Brain pericyte (primary cell): ENCODE results near the gene SMPD2.
"Not testable (repeated sequence)": the region's sequence is repeated elsewhere in the genome, so short reads cannot be mapped to it uniquely, and the experiment has no call there.

ENCODE experiments used
- DNase-seq: peaks from one replicate; pipeline ENCODE4 v3.0.0-alpha.2; 2012; ENCODE audit warnings: low read depth, low spot score

SMPD2 gene

DNA sequence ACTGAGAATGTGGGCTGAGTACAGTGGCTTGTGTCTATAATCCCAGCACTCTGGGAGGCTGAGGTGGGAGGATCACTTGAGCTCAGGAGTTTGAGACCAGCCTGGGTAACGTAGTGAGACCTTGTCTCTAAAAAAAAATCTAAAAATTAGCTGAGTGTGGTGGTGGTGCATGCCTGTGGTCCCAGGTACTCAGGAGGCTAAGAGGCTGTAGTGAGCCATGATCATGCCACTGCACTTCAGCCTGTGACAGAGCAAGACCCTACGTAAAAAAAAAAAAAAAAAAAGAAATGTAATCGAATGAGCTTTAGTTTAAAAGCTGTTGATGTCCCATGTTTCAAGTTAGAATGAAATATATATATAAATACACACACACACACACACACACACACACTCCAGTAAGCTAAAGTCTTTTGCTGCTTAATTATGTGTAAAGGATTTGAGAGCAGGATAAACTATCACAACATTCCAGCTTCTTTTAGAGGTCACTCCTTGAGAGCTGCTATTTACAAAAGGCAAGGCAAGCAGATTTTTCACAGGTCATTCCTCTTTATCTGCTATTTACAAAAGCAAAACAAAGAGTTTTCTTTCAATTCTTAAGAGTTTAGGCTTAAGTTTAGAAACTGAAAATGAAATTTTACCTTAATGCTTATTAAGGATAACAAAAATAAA, 19.8 kb downstream of the SMPD2 start:
- DNase-seq = no peak

DNA sequence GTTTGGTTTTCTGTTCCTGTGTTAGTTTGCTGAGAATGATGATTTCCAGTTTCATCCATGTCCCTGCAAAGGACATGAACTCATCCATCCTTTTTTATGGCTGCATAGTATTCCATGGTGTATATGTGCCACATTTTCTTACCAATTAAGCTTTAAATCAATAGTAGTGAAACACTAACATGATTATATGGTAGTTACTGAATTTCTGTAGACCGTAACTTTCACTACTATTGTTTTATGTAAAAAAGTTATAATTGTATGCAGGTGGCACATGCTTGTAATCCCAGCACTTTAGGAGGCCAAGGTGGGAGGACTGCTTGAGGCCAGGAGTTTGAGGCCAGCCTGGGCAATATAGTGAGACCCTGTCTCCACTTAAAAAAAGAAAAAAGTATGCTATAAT, 20.7 kb downstream of the SMPD2 start:
- DNase-seq = not testable (repeated sequence)

DNA sequence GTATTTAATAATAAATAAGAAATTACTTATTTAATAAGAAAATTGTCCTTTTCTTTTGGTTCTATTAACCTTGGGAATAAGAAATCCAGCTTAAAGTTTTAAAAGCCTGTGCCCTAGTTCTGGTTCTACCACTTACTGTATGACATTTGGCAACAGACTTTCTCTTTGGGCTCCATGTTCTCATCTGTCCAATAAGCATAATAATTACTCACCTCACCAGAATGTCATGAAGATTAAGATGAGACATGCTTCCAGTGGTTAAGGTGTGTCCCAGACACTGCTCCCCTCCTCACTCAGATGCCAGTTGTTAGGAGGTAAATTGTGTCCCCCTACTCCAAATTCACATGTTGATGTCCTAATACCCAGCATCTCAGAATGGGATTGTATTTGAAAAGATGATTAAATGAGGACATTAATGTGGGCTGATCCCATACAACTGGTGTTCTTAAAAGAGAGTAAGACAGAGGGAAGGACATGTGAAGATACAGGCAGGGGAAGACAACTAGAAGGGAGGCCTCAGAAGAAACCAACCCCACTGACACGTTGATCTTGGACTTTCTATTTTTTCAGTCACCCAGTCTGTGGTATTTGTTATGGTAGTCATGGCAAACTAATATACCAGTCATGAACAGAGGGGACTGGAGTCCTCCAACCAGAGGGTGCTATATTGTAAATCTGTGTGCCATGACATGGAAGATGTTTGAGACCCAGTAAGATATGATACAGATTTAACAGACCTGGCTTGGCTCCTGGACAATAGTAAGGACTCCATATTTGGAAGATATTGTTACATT, 21.4 kb downstream of the SMPD2 start:
- no peak for DNase-seq

DNA sequence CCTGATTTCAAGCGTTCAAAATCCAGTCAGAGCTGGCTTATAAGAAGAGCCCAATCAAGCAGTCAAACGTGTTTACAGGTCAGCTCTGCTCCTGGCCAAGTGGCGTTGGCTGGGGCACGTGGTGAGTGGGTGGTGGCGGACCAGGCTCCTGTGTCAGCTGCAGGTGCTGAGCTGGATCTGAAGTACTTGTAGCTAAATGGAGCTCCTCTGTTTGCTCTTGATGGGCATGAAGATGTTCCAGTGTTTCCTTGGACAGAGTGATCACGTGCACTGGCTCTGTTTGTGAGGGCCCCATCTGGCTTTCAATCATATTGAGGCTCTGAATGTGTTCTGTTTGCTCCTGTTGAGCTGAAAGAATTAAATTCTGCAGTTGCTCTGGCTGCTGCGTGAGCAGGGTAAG, 25.2 kb downstream of the SMPD2 start:
- DNase-seq = no peak

DNA sequence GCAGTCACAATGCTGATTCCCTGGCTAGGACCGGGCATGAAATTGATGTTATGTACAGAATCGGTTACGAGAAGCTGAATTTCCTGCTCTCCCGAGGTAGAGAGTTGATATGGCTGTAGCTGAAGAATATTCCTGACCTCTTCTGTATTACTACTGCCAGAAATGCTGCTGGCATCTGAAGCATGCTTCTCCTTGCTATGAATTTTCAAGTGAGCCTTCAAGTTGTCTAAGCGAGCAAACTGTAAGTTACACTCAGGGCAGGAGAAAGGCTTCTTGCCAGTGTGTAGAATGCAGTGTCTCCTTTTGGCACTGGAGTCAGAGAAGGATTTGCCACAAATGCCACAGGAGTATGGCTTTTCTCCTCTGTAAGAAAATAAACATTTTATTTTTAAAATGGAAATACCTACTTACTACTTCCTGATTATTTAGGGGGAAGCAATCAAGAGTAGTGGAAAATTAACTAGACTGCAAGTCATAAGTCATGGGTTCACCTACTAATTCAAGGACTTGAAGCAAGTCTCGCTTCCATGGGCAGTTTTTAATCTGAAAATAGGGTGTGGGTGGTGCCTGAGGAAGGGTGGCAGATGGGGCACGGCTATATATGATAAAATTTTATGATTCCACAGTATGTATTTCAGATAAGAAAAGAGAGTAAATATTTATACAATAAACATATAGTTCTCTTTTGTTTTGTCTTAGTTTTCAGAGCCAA, 25.8 kb downstream of the SMPD2 start:
- no peak for DNase-seq

DNA sequence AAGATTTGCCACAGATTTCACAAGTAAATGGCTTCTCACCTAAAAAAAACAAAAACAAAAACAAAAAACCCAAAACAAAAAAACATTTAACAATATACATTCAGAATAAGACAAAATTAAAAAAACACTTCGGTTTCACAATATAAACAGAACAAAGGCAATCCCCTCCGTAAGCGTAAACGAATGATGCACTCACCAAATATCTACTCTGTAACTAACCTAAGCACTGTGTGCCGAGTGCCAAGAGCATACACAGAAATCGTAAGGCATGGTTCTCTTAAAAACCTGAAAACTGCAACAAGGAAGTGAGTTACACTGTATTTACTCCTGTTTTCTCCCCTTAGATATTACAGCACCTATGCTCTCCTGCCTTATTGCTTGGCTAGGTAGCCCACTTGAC, 27.2 kb downstream of the SMPD2 start:
- no peak for DNase-seq

DNA sequence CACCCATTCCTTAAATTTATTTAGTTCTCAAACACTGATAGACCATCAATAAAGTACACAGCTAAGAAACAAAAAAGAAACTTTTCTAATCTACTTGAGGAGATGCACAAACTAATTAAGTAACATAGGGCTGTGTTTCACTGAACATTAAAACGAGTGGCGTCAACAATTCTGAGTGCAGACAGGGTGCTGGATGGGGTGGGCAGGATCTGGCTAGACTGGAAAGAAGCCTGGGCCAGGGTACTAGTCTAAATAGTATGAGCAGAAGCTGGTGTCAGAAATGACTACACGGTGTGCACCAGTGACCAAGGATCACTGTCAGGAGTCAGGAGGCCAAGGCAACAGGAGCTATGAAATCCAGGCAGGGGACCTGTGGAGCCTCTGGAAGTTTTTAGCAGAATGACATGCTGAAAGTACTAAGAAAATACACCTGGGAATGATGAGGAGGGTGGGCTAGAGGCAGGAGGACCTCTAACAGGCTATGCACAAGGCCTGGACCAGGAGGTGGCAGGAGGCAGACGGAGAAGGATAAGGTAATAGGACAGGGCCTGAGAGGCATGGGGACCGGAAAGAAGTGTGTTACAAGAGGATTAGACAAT, 29.2 kb downstream of the SMPD2 start:
- DNase-seq = no peak

DNA sequence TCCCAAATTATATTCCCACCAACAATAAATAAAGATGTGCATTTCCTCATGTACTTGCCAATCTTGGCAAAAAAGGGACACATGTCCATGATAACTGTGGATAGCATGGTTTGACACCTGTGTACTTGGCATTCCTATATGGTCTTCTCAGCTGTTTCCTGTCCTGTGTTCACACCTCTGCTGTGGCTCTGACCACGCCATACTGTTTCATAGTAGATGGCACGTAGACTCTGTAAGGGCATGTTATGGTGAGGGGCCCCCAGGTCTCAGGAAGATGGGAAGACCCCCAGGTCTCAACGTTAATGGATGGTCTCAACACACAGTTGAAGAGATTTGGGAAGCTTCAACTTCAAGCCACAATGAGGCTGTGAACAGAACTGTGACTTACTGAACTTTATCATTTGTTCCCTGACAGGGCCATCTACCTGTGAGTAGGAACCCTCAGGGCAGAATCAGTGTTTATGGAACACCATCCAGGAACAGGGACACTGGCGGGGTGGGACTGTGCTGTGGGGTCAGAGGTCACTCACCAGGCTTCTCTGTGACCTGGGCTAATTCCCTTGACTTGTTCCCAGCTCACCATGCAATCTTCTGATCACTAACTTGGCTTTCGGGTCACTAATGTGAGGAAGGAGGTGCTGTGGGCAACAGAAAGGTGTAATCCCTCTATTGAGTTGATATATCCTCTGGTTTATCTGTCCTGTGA, 30.7 kb downstream of the SMPD2 start:
- no peak for DNase-seq

DNA sequence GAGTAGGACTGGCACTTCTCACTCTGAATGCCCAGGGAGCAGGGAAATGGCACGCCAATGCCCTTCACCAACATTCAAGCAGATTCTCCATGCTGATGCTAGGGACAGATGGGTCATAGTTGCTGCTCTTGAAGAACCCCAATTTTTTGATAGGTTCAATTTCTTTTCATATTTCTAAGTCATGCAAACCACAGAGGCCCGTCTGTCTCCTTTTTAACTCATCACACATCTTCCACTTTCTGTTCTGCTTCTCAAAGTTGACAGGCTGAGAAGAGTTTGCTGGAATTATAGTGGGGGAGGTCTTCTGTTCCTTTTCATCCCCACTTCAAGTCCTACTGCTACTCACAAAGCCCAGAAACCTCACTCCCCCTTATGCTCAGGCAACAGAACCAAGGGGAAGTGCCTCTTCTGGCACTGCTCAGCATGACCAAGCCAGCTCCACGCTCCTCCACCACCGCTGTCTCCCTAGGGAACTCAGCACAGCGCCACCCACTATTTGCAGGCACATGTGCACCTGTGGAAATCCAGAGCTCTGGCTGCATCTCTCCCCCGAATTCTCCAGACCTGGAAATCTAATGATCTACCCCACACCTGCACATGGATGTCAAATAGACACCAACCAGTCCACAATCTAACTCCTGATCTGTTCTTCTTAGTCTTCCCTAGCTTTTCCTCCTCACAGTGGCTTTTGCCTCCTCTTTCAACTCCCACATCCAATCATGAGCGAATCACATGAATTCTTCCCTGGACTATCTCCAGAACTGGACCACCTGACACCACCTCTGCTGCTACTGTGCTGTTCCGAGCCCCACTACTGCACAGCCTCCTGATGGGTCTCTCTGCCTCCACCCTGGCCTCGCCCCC, 31.8 kb downstream of the SMPD2 start:
- no peak for DNase-seq

DNA sequence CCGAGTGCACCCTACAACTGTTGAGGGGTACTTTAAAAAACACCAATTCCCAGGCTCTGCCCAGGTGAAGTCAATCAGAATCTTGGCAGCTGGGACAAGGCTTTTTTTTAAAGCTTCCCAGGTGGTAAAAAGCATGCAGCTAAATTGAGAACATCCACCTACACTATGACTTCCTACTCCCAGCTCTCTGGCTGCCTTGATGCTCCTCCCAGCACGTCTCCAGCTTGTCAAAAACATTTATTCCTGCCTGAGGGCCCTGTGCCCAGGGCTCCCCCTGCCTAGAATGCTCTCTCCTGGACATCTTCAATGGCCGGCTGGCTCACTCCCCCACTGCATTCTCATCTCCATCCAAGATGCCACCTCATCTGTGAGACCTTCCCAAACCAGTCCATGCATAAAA, 32.6 kb downstream of the SMPD2 start:
- DNase-seq = no peak

DNA sequence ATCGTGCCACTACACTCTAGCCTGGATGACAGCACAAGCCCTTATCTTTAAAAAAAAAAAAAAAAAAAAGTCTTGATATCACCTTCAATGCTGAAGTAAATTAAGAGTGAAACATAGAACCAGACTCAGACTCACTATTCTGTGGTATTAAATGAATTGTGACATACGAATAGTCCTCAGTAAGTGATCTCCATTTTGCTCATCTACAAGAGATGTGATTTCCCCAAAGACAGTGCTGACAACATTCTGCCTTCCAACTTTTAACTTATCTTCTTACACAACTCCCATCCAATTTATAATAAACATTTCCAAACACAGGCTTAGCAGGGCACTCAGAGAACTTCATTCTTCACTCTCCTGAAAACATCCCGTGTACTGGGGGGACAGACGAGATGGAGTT, 34.5 kb downstream of the SMPD2 start:
- DNase-seq = no peak

DNA sequence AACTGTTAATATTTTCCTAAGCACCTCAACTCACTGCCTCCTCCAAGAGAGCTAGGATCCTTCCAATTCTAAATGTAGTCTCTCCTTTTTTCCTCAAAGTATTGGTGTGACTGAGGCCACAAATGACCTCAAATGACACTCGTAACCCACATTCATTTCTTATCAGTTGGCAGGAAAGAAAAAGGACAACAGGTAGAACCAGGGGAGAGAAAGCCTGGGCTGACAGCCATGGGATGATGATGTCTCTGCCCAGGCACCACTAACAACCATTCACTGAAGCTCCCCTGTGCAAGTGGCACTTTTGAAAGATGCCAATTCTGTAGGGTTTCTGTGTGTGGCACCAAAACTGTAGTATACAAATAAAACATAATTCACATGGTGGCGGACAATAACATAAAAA, 35.1 kb downstream of the SMPD2 start:
- DNase-seq = no peak

DNA sequence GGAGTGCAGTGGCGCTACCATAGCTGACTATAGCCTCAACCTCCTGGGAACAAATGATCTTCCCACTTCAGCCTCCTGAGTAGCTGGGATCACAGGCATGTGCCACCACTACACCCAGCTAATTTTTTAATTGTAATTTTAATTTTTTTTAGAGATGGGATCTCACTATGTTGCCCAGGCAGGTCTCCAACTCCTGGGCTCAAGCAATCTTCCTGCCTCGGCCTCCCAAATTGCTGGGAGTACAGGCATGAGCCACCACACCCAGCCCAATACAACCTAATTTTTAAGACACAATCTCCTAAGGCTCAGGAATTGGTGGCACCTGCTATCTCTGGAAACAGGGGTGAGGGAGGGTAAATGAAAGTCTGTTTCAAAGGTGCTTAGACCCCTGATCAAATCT, 36.7 kb downstream of the SMPD2 start:
- no peak for DNase-seq

DNA sequence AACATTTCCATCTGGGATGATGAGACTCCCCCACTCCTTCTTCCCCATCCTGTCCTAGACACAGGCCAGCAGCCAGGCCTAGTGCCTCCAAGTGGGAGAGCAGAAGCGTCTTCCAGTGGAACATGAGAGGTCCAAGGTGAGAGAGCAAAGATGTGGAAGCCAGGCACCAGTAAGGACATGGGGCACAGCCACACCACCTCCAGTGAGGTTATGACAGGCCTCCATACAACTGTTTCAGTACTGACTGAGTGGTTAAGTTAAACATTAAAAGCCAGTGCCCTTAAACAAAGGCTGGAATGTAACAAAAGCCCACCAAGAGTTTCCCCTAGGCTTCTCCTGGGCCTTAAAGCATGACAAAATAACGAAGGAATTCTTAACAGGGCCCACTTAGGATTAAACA, 37.2 kb downstream of the SMPD2 start:
- no peak for DNase-seq

DNA sequence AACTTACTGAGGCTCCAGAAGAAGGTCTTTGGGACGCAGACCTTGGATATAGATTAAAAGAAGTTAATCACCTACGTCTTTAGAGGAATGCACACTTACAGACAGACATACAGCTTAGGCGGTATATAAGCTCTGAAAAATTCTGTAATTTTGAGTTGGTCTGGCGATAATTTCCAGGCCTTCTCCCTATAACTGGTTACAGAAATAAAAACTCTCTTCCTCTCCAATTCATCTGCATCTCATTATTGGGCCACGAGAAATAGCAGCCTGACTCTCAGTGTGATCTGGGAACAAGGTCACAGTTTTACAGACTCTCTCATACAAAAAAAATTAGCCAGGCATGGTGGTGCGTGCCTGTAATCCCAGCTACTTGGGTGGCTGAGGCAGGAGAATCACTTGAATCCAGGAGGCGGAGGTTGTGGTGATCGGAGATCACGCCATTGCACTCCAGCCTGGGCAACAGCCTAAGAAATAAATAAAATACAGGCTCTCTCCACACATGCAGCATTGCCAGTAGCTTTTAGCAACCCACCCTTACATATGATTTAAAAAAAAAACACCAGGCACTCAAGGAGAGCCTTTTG, 37.8 kb downstream of the SMPD2 start:
- DNase-seq = no peak

DNA sequence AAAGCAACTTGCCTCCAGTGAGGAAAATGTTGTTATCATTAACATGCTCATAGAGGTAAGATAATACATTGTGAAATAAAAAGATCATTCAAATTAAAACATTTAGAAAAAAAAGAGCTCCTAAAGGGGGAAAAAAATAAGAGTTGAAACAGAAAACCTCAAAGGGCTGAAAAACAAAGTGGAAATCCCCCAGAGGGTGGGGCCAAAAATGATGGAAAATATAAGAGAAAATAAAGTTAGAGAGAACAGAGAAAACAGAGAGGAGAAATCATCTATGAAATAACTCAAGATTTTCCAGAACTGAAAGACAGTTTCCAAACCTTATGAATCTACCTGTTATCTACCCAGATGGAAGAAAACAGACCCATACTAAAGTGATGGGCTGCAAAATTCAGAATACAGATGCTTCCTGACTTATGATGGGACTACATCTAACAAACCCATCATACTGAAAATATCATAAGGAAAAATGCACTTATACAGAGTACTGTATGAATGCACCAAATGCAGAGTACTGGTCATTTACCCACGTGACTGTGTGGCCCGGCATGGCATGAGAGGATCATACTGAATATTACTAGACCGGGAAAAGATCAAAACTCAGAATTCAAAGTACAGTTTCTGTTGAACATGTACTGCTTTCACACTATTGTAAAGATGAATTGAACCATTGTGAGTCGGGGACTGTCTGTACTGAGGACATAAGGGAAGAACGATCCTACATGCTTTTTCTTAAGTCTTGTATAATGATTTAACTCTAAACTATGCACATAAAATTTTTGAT, 38.5 kb downstream of the SMPD2 start:
- no peak for DNase-seq

DNA sequence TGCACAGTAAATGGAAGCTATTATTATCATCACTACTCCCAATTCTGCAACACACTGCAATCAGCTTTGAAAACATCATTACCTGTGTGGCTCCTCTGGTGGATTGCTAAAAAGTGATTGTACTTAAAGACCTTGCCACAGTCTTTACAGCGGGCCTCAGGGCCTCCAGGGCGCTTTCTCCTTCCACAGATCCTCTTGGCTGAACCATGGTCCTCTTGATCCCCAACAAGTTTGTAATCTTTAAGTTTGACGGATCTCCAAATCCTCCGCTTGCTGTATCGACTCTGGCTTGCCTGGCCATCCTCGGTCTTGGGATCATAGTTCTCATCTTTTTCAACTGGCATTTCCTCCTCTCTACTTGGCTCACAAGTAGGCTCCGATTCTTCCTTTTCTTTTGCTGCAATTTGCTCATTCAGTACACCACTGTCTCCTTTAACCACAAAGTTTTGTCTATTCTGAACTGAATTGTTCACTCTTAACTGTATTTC, 40.5 kb downstream of the SMPD2 start:
- no peak for DNase-seq

DNA sequence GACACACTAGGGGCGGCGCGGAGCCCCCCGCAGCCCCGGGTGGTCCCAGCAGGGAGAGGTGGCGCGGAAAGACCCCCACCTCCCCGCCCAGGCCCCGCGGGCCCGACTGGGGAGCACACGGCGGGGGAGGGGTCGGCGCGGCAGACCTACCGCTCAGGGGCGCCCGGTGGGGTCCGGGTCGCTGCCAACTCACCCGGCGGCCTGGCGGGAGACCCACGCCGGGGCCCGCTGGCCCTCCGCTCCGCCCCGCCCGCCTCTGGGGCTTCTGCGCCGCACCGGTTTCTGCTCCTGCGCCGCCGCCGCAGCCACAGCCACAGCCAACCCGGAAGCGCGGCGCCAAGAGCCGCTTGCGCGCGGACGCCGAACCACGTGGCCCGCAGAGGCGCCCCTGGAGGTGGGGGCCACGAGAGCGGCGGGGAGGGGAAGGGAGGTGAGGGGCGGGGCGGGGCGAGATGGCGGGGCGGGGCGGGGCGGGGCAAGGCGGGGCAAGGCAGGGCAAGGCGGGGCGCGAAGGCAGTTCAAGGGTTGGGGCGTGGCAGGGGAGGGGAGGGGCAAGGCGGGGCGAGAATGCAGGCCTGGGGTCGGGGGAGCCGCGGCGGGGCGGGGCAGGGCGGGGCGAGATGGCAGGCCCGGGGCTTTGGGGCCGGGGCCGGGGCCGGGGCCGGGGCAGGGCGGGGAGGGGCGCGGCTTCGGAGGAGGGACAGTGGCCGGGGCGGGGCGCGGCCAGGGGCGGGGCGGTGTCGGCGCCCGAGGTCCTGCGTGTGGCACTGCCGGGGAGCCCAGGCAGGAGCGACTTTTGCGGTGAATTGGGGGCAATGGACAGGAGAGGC, 42.6 kb downstream of the SMPD2 start, which contains the start of gene ZBTB24:
Gene ZBTB24, minus strand, starts transcription at position 315 of the 830 bp plus-strand sequence. CDS start 1,193 bp downstream, outside the sequence.
- peak; percentile 36 for DNase-seq

DNA sequence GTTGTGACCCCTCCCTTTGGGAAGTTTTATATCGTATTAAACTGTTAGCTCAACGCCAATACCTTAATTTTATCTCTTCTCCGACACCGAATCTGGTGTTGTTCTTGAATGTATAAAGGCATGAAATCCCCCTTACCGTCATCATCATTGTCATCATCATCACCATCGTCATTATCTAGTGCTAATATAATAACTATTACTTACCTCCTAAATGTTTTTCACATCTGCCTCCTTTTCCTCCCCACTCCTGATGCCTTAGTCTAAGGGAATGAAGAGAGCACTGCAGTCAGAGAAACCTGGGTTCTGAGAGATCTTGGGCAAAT, 43.2 kb downstream of the SMPD2 start:
- DNase-seq = no peak
